HepG2 (cell line): Measurements from ENCODE around the gene SCRT2. TPM values are rescaled to one million over a fixed set of nuclear protein-coding genes. Genes with fewer than 3 reads are reported as not detected.

Source experiments
- AGO1 ChIP-seq: fragments of 200-400 bp; formaldehyde crosslinking; IDR thresholded peaks from 2 replicates; pipeline ENCODE4 v1.6.1; 2017; ENCODE audit warnings: mild to moderate bottlenecking, low read depth, low read length, moderate library complexity; ENCODE audit not compliant: poor library complexity, severe bottlenecking
- ETV6 ChIP-seq: sonication (generic); formaldehyde crosslinking; conservative IDR thresholded peaks from 2 replicates; pipeline ENCODE4 v1.4.0; 2020; ENCODE audit warnings: missing genetic modification reagents
- FOXP1 ChIP-seq, 2 experiments: fragments of 450-650 bp in 1 of 2; IDR thresholded peaks; 2 replicates each; pipeline ENCODE4 v1.6.1; 2017 to 2018; ENCODE audit warnings: antibody characterized with exemption in 1 of 2
- HMG20B ChIP-seq: conservative IDR thresholded peaks from 2 replicates; pipeline ENCODE4 v1.6.1; 2016; ENCODE audit warnings: missing genetic modification reagents, missing compliant biosample characterization
- PTBP1 ChIP-seq: fragments of 200-400 bp; formaldehyde crosslinking; IDR thresholded peaks from 2 replicates; pipeline ENCODE4 v1.6.1; 2018; ENCODE audit warnings: low read length, low read depth; ENCODE audit not compliant: poor library complexity, severe bottlenecking
- SALL1 ChIP-seq: sonication (generic); formaldehyde crosslinking; IDR thresholded peaks from 2 replicates; pipeline ENCODE4 v1.8.0; 2022; ENCODE audit warnings: mild to moderate bottlenecking, missing genetic modification reagents
- SIX1 ChIP-seq: sonication (generic); formaldehyde crosslinking; IDR thresholded peaks from 2 replicates; pipeline ENCODE4 v1.4.0; 2020; ENCODE audit warnings: missing genetic modification reagents, borderline replicate concordance
- ZNF124 ChIP-seq: sonication (generic); formaldehyde crosslinking; IDR thresholded peaks from 2 replicates; pipeline ENCODE4 v1.4.0; 2020; ENCODE audit warnings: missing genetic modification reagents
- ZNF138 ChIP-seq: sonication (generic); formaldehyde crosslinking; IDR thresholded peaks from 2 replicates; pipeline ENCODE4 v1.5.0; 2020; ENCODE audit warnings: mild to moderate bottlenecking, low read depth, missing genetic modification reagents
- ZNF207 ChIP-seq: fragments of 450-650 bp; IDR thresholded peaks from 2 replicates; pipeline ENCODE4 v1.6.1; 2016; ENCODE audit warnings: antibody characterized with exemption, borderline replicate concordance
- ZNF644 ChIP-seq: IDR thresholded peaks from 2 replicates; pipeline ENCODE4 v1.6.1; 2016; ENCODE audit warnings: low read depth
- polyA plus RNA-seq, 8 experiments: library from polyadenylated mRNA; depleted of rRNA in 3 of 8; stranded (reverse) in 7 of 8; unstranded in 1 of 8; fragments of >200 nt; fragmentation: Illumina TruSeq in 4 of 8; extraction: Trizol in 4 of 8; gene quantifications; 2 replicates each; pipeline versions ENCODE4 v1.2.1 to v1.2.3, GENCODE V29; 2011 to 2016; ENCODE audit warnings: low read depth in 4 of 8, missing spikeins in 1 of 8, mixed read lengths in 1 of 8; ENCODE audit not compliant: insufficient read depth in 1 of 8
- total RNA-seq, 5 experiments: library from RNA; depleted of rRNA; stranded (reverse); fragments of >200 nt; fragmentation: Illumina TruSeq; extraction: Trizol; gene quantifications; 2 replicates each; pipeline ENCODE4 v1.2.3, GENCODE V29; 2016; ENCODE audit warnings: low read depth in 1 of 5
- TF ChIP-seq, protein P1 (sequence below): IDR thresholded peaks from 2 replicates; pipeline ENCODE4 v1.6.1; 2016; ENCODE audit warnings: missing compliant biosample characterization, missing genetic modification reagents, borderline replicate concordance
- TF ChIP-seq, protein P2 (sequence below): IDR thresholded peaks from 2 replicates; pipeline ENCODE4 v1.6.1; 2016; ENCODE audit warnings: mild to moderate bottlenecking
- TF ChIP-seq, protein P3 (sequence below): sonication (generic); formaldehyde crosslinking; IDR thresholded peaks from 2 replicates; pipeline ENCODE4 v1.5.1; 2020; ENCODE audit warnings: mild to moderate bottlenecking, missing genetic modification reagents, moderate library complexity
- TF ChIP-seq, protein P4 (sequence below): sonication (generic); formaldehyde crosslinking; IDR thresholded peaks from 2 replicates; pipeline ENCODE4 v1.4.0; 2020; ENCODE audit warnings: mild to moderate bottlenecking, missing genetic modification reagents
- TF ChIP-seq, protein P5 (sequence below): sonication (generic); formaldehyde crosslinking; IDR thresholded peaks from 2 replicates; pipeline ENCODE4 v1.4.0; 2020; ENCODE audit warnings: missing genetic modification reagents

The SCRT2 gene
- total and polyA plus RNA-seq, 2 of the 13 experiments (the other 11 are each of a cell fraction or from before 2014, with no cell fraction given), result not detected

DNA sequence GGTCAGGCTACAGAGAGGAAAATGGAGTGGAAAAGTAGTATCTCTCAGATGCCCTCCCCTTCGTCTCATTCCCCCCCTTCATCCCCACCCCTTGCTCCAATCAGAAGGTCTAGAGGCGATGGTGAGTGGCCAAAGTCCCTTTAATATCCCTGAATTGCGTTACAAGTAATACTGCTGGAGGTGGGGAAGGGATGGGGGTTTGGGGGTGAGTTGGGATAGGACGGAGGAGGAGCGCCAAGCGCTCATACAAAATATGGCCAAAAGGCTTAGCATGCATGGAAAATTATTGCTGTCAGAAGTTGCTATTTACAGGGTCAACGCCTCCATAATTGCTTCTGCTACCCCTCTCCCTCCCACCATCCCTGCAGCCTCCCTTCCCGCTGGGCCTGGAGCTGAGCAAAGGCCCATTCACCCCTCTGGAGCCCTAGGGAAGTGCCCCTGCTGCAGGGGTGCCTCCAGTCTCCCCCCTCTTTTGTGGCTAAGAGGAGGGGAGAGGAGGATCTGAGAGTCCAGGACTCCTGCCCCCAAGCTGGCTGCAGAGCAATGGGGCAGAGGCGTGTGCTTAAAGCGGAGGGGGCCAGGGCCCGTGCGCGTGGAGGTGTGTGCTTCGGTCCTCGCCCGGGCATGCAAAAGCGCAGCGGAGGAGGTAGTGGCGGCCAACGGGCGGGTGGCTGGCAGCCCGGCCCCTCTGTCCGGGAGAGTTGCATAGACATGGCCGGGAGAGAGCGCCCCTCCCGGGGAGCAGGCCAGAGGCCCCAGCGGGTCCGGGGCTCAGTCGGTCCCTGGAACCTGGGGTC lies 13.9 kb downstream of the SCRT2 start (continued):
- TF ChIP-seq, protein P1, sequence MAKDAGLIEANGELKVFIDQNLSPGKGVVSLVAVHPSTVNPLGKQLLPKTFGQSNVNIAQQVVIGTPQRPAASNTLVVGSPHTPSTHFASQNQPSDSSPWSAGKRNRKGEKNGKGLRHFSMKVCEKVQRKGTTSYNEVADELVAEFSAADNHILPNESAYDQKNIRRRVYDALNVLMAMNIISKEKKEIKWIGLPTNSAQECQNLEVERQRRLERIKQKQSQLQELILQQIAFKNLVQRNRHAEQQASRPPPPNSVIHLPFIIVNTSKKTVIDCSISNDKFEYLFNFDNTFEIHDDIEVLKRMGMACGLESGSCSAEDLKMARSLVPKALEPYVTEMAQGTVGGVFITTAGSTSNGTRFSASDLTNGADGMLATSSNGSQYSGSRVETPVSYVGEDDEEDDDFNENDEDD (CRISPR knock-in tag), result 0 out of 2 replicates have a peak, but pooled peaks have one; percentile 26
- TF ChIP-seq, protein P2, sequence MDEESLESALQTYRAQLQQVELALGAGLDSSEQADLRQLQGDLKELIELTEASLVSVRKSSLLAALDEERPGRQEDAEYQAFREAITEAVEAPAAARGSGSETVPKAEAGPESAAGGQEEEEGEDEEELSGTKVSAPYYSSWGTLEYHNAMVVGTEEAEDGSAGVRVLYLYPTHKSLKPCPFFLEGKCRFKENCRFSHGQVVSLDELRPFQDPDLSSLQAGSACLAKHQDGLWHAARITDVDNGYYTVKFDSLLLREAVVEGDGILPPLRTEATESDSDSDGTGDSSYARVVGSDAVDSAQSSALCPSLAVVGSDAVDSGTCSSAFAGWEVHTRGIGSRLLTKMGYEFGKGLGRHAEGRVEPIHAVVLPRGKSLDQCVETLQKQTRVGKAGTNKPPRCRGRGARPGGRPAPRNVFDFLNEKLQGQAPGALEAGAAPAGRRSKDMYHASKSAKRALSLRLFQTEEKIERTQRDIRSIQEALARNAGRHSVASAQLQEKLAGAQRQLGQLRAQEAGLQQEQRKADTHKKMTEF, result peak; percentile 22; the same call in 1 of the 2 replicates
- TF ChIP-seq HMG20B (CRISPR knock-in tag), result no peak
- 0 out of 2 replicates have a peak, but pooled peaks have one; percentile 24 for TF ChIP-seq SALL1 (CRISPR knock-in tag)
- TF ChIP-seq SIX1 (CRISPR knock-in tag), result no peak
- TF ChIP-seq ETV6 (CRISPR knock-in tag), result 0 out of 2 replicates have a peak, but pooled peaks have one; percentile 62
- 0 out of 2 replicates have a peak, but pooled peaks have one; percentile 42 for TF ChIP-seq ZNF138 (CRISPR knock-in tag)
- TF ChIP-seq PTBP1, result peak; percentile 36
- TF ChIP-seq AGO1, result peak; percentile 21
- TF ChIP-seq, protein P3, sequence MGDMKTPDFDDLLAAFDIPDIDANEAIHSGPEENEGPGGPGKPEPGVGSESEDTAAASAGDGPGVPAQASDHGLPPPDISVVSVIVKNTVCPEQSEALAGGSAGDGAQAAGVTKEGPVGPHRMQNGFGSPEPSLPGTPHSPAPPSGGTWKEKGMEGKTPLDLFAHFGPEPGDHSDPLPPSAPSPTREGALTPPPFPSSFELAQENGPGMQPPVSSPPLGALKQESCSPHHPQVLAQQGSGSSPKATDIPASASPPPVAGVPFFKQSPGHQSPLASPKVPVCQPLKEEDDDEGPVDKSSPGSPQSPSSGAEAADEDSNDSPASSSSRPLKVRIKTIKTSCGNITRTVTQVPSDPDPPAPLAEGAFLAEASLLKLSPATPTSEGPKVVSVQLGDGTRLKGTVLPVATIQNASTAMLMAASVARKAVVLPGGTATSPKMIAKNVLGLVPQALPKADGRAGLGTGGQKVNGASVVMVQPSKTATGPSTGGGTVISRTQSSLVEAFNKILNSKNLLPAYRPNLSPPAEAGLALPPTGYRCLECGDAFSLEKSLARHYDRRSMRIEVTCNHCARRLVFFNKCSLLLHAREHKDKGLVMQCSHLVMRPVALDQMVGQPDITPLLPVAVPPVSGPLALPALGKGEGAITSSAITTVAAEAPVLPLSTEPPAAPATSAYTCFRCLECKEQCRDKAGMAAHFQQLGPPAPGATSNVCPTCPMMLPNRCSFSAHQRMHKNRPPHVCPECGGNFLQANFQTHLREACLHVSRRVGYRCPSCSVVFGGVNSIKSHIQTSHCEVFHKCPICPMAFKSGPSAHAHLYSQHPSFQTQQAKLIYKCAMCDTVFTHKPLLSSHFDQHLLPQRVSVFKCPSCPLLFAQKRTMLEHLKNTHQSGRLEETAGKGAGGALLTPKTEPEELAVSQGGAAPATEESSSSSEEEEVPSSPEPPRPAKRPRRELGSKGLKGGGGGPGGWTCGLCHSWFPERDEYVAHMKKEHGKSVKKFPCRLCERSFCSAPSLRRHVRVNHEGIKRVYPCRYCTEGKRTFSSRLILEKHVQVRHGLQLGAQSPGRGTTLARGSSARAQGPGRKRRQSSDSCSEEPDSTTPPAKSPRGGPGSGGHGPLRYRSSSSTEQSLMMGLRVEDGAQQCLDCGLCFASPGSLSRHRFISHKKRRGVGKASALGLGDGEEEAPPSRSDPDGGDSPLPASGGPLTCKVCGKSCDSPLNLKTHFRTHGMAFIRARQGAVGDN (CRISPR knock-in tag), result peak; percentile 81
- TF ChIP-seq, protein P4, sequence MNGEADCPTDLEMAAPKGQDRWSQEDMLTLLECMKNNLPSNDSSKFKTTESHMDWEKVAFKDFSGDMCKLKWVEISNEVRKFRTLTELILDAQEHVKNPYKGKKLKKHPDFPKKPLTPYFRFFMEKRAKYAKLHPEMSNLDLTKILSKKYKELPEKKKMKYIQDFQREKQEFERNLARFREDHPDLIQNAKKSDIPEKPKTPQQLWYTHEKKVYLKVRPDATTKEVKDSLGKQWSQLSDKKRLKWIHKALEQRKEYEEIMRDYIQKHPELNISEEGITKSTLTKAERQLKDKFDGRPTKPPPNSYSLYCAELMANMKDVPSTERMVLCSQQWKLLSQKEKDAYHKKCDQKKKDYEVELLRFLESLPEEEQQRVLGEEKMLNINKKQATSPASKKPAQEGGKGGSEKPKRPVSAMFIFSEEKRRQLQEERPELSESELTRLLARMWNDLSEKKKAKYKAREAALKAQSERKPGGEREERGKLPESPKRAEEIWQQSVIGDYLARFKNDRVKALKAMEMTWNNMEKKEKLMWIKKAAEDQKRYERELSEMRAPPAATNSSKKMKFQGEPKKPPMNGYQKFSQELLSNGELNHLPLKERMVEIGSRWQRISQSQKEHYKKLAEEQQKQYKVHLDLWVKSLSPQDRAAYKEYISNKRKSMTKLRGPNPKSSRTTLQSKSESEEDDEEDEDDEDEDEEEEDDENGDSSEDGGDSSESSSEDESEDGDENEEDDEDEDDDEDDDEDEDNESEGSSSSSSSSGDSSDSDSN (CRISPR knock-in tag), result peak; percentile 98
- TF ChIP-seq ZNF124, result 0 out of 2 replicates have a peak, but pooled peaks have one; percentile 21
- no peak for TF ChIP-seq ZNF207
- TF ChIP-seq, protein P5, sequence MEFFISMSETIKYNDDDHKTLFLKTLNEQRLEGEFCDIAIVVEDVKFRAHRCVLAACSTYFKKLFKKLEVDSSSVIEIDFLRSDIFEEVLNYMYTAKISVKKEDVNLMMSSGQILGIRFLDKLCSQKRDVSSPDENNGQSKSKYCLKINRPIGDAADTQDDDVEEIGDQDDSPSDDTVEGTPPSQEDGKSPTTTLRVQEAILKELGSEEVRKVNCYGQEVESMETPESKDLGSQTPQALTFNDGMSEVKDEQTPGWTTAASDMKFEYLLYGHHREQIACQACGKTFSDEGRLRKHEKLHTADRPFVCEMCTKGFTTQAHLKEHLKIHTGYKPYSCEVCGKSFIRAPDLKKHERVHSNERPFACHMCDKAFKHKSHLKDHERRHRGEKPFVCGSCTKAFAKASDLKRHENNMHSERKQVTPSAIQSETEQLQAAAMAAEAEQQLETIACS (CRISPR knock-in tag), result no peak
- no peak for TF ChIP-seq FOXP1 (IDR thresholded peaks at IDR 0.05)
- TF ChIP-seq FOXP1 (CRISPR knock-in tag; IDR thresholded peaks at IDR 0.05), result no peak
- no peak for TF ChIP-seq ZNF644 (CRISPR knock-in tag)
